ENCODE measurements around the gene ACSS2. TPM values are rescaled to one million over a fixed set of nuclear protein-coding genes. Genes with fewer than 3 reads are reported as not detected.

The ACSS2 gene
- total and polyA plus RNA-seq, 2 of the 8 experiments (the other 6 are each of a cell fraction or from before 2014, with no cell fraction given): 17.7 to 24.2 TPM

DNA sequence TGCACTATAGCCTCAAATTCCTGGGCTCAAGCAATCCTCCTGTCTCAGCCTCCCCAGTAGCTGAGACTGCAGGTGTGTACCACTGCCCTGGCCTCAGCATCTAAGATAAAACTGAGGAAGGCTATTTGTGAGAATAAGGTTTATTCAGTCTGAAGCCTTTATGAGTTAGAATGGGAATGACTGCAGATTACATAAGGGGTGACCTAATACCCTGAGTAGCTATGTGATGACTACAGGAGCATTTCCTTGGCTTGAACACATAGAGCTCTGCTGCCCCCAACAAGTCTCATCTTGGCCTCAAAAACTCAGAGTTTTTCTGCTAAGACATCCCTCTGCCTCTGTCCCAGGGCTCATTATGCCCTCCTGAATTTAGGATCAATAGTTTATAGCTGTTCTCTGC, 71.6 kb downstream of the ACSS2 start:
- no peak for FAIRE-seq
- CTCF ChIA-PET (ENCODE audit: partially characterized antibody): interaction anchor here (0.8 to 1.2 kb wide), 2 partner anchors 30 to 36 kb away, joined by 3 to 4 read pairs; no protein-coding TSS in a partner anchor
- TF ChIP-seq, protein P1, sequence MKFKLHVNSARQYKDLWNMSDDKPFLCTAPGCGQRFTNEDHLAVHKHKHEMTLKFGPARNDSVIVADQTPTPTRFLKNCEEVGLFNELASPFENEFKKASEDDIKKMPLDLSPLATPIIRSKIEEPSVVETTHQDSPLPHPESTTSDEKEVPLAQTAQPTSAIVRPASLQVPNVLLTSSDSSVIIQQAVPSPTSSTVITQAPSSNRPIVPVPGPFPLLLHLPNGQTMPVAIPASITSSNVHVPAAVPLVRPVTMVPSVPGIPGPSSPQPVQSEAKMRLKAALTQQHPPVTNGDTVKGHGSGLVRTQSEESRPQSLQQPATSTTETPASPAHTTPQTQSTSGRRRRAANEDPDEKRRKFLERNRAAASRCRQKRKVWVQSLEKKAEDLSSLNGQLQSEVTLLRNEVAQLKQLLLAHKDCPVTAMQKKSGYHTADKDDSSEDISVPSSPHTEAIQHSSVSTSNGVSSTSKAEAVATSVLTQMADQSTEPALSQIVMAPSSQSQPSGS (IDR thresholded peaks at IDR 0.05; ENCODE audit: low read length): no peak
- TF ChIP-seq KDM4A (IDR thresholded peaks at IDR 0.05; ENCODE audit: low read depth, low read length, severe bottlenecking) (no peak), GABPA (IDR thresholded peaks at IDR 0.05; ENCODE audit: borderline replicate concordance, insufficient read depth, low read length) (no peak), NRF1 (IDR thresholded peaks at IDR 0.05; ENCODE audit: low read depth, low read length) (no peak), HDAC2 (IDR thresholded peaks at IDR 0.05; ENCODE audit: borderline replicate concordance in 1 of 2, low read depth in 2 of 2, low read length in 2 of 2) (no peak), SIN3A (conservative IDR thresholded peaks at IDR 0.05 in 1 of 2, IDR thresholded peaks at IDR 0.05 in 1 of 2; ENCODE audit: low read depth in 1 of 2, low read length in 2 of 2) (no peak), RFX5 (IDR thresholded peaks at IDR 0.05; ENCODE audit: borderline replicate concordance, low read depth, low read length) (no peak), RAD21 (IDR thresholded peaks at IDR 0.05 in 1 of 2, conservative IDR thresholded peaks at IDR 0.05 in 1 of 2; ENCODE audit: low read depth in 2 of 2, low read length in 2 of 2) (no peak), RBBP5 (IDR thresholded peaks at IDR 0.05; ENCODE audit: borderline replicate concordance, low read depth, low read length) (no peak), POU5F1 (IDR thresholded peaks at IDR 0.05; ENCODE audit: low read depth, low read length) (no peak), KDM5A (IDR thresholded peaks at IDR 0.05; ENCODE audit: low read length) (no peak)
- TF ChIP-seq, protein P2, sequence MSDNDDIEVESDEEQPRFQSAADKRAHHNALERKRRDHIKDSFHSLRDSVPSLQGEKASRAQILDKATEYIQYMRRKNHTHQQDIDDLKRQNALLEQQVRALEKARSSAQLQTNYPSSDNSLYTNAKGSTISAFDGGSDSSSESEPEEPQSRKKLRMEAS (IDR thresholded peaks at IDR 0.05): no peak

More for the DNA sequence above, 71.6 kb downstream of the ACSS2 start:
- H4K91ac ChIP-seq (replicated peaks; ENCODE audit: insufficient read length, low read length): no peak overlapping the region
- H3K56ac ChIP-seq (replicated peaks; ENCODE audit: insufficient read length, low read depth, low read length): no peak overlapping the region
- no peak overlapping the region for H2BK120ac ChIP-seq (replicated peaks; ENCODE audit: low read depth, low read length)
- H2AFZ ChIP-seq (ENCODE audit: low read length): no peak overlapping the region
- H3K27ac ChIP-seq (ENCODE audit: low read depth, low read length): no peak overlapping the region
- no peak overlapping the region for H3K23ac ChIP-seq (ENCODE audit: insufficient read length)
- no peak overlapping the region for H3K18ac ChIP-seq (ENCODE audit: extremely low read depth, low read length)
- no peak for DNase-seq (ENCODE audit: low read depth in 1 of 2, low spot score in 2 of 2)
- H2AK5ac ChIP-seq (ENCODE audit: low read depth, low read length): no peak overlapping the region
- H2BK20ac ChIP-seq (ENCODE audit: low read length): no peak overlapping the region
- no peaks in the 10 kb centered on the region for H3K27me3 ChIP-seq (replicated peaks in 1 of 4; ENCODE audit: control insufficient read depth in 3 of 4, extremely low read depth in 1 of 4, insufficient read depth in 3 of 4, low read length in 3 of 4)
- no peak overlapping the region for H3K9ac ChIP-seq (replicated peaks in 1 of 4; ENCODE audit: extremely low read depth in 1 of 4, low read depth in 3 of 4, low read length in 3 of 4)
- no peak overlapping the region for H3K4me2 ChIP-seq (ENCODE audit: insufficient read depth in 1 of 2, low read depth in 2 of 2, low read length in 2 of 2)
- no peak overlapping the region for H2BK5ac ChIP-seq (ENCODE audit: low read depth, low read length)
- peaks cover 0 to 16% (median 5%) of the 10 kb centered on the region in 4 experiments; a peak in 3 of 8 replicates for H3K36me3 ChIP-seq (ENCODE audit: control insufficient read depth in 2 of 4, insufficient read depth in 4 of 4, low read length in 3 of 4)
- H3K79me2 ChIP-seq (ENCODE audit: control insufficient read depth in 1 of 2, insufficient read depth in 2 of 2, low read length in 2 of 2): no peaks in the 10 kb centered on the region
- 0 out of 7 replicates have a peak, but pooled peaks cover 0 to under 1% (median 0%) of the 10 kb centered on the region in 4 experiments for H3K4me1 ChIP-seq (replicated peaks in 1 of 4; ENCODE audit: control insufficient read depth in 3 of 4, insufficient read depth in 4 of 4, low read length in 3 of 4)
- no peak overlapping the region for H3K14ac ChIP-seq (ENCODE audit: insufficient read length)
- H4K20me1 ChIP-seq (replicated peaks in 1 of 2; ENCODE audit: control insufficient read depth in 1 of 2, insufficient read depth in 2 of 2, low read length in 2 of 2): peaks cover 0 to 3% of the 10 kb centered on the region in 2 experiments
- no peaks in the 10 kb centered on the region for H3K9me3 ChIP-seq (ENCODE audit: insufficient read depth in 2 of 2, low read depth in 1 of 2, low read length in 1 of 2)
- H3K23me2 ChIP-seq (ENCODE audit: low read depth, low read length): no peaks in the 10 kb centered on the region
- no peaks in the 10 kb centered on the region for H3K79me1 ChIP-seq (ENCODE audit: low read depth, low read length)
- no peak overlapping the region for H4K5ac ChIP-seq (ENCODE audit: insufficient read length, low read depth, low read length)
- no peak overlapping the region for H2BK15ac ChIP-seq (ENCODE audit: low read length)
- no peak overlapping the region for H4K8ac ChIP-seq (ENCODE audit: extremely low read depth, insufficient read depth, low read length)
- no peak overlapping the region for H3K4me3 ChIP-seq (ENCODE audit: extremely low read depth in 1 of 4, insufficient read depth in 2 of 4, low read depth in 3 of 4, low read length in 4 of 4)
- H2BK12ac ChIP-seq (ENCODE audit: low read depth, low read length): no peak overlapping the region
- H3K4ac ChIP-seq (replicated peaks; ENCODE audit: insufficient read length, low read depth, low read length): no peak overlapping the region
- POLR2A ChIA-PET (ENCODE audit: partially characterized antibody): no interaction called here
